GM18861 (cell line): ENCODE data around the gene CARD8.

ENCODE experiments used
- ATAC-seq: cut with Tn5 transposase; IDR thresholded peaks from one replicate; pipeline ENCODE4 v1.9.1; 2021; ENCODE audit not compliant: unreplicated experiment

The CARD8 gene

GRCh38 chr19:48216933-48217332 is 38.8 kb downstream of the CARD8 start:
- ATAC-seq: no peak

- ATAC-seq: no peak
These were observed 41.8 kb downstream of the CARD8 start for GRCh38 chr19:48213959-48214358.

GRCh38 chr19:48210005-48210404 is 45.7 kb downstream of the CARD8 start:
- no peak for ATAC-seq

- no peak for ATAC-seq
These were observed 49.2 kb downstream of the CARD8 start for GRCh38 chr19:48206397-48207093.

- ATAC-seq: peak; percentile 75
These were observed 51.7 kb downstream of the CARD8 start for GRCh38 chr19:48203794-48204628.

- ATAC-seq: no peak
These were observed 52.4 kb downstream of the CARD8 start for GRCh38 chr19:48203222-48203793.

- ATAC-seq: no peak
These were observed 58.6 kb downstream of the CARD8 start for GRCh38 chr19:48196933-48197665.

- ATAC-seq: no peak
These were observed 59.4 kb downstream of the CARD8 start for GRCh38 chr19:48196321-48196763.

GRCh38 chr19:48194844-48195830 is 60.6 kb downstream of the CARD8 start:
- ATAC-seq: no peak

- ATAC-seq: no peak
These were observed 61.5 kb downstream of the CARD8 start for GRCh38 chr19:48194041-48194843.

GRCh38 chr19:48192750-48193149 is 63.0 kb downstream of the CARD8 start:
- no peak for ATAC-seq

GRCh38 chr19:48190885-48191284 is 64.8 kb downstream of the CARD8 start:
- no peak for ATAC-seq

GRCh38 chr19:48190288-48190884 is 65.3 kb downstream of the CARD8 start:
- ATAC-seq: no peak

GRCh38 chr19:48186541-48186991 is 69.1 kb downstream of the CARD8 start:
- no peak for ATAC-seq

GRCh38 chr19:48186015-48186414 is 69.7 kb downstream of the CARD8 start:
- no peak for ATAC-seq

- ATAC-seq: no peak
These were observed 72.4 kb downstream of the CARD8 start for GRCh38 chr19:48183356-48183755.

- no peak for ATAC-seq
These were observed 73.3 kb downstream of the CARD8 start for GRCh38 chr19:48182434-48182833.

- ATAC-seq: no peak
These were observed 74.2 kb downstream of the CARD8 start for GRCh38 chr19:48181505-48181904.

- ATAC-seq: no peak
These were observed 79.5 kb downstream of the CARD8 start for GRCh38 chr19:48176226-48176625.
